B cell (primary cell): ENCODE measurements around the gene TFAP2E. TPM values are rescaled to one million over a fixed set of nuclear protein-coding genes. Genes with fewer than 3 reads are reported as not detected.

ENCODE experiments used
- ATAC-seq: fragments of 200-7000 bp; cut with Tn5 transposase; one replicate; pipeline ENCODE4 v1.10.0; 2021; ENCODE audit warnings: low read depth, mild to moderate bottlenecking, moderate number of reproducible peaks, moderate library complexity
- CTCF ChIA-PET: fragments of 350-600 bp; sonication (Branson Sonifier 250); formaldehyde crosslinking; loops from one replicate; lab custom pipeline; 2021; ENCODE audit warnings: antibody characterized with exemption, inconsistent platforms; lab: Charles Lee
- POLR2A ChIA-PET: fragments of 350-600 bp; sonication (Branson Sonifier 250); formaldehyde crosslinking; loops from one replicate; lab custom pipeline; 2021; ENCODE audit warnings: antibody characterized with exemption; lab: Charles Lee
- DNase-seq: peaks from one replicate; pipeline ENCODE4 v3.0.0; 2013
- H2AFZ ChIP-seq: 2 replicates; pipeline ENCODE4 v1.6.1; 2012; ENCODE audit warnings: mild to moderate bottlenecking, low read depth, low read length; ENCODE audit not compliant: insufficient read depth, poor library complexity, severe bottlenecking
- H3K27ac ChIP-seq, 2 donors: 1 replicate in 1 of 2; 2 replicates in 1 of 2; pipeline ENCODE4 v1.5.1; 2012 to 2013; ENCODE audit warnings: low read length in 2 of 2, mild to moderate bottlenecking in 2 of 2, moderate library complexity in 1 of 2
- H3K27me3 ChIP-seq, 4 experiments: fragments of 200-600 bp in 1 of 4; sonication (generic) in 1 of 4; replicated peaks in 1 of 4; 1 replicate in 2 of 4; 2 replicates in 2 of 4; pipeline versions ENCODE4 v1.6.1 to v1.7.0; 2013 to 2016; ENCODE audit warnings: low read length in 3 of 4, mild to moderate bottlenecking in 2 of 4, mixed read lengths in 1 of 4, moderate library complexity in 1 of 4; ENCODE audit not compliant: insufficient read depth in 4 of 4, control insufficient read depth in 3 of 4; ENCODE audit errors: control extremely low read depth in 1 of 4
- H3K36me3 ChIP-seq, 2 experiments: replicated peaks in 1 of 2; 1 replicate in 1 of 2; 2 replicates in 1 of 2; pipeline versions ENCODE4 v1.6.1 to v1.7.1; 2013; ENCODE audit warnings: low read length in 1 of 2; ENCODE audit not compliant: insufficient read depth in 2 of 2, control insufficient read depth in 1 of 2; ENCODE audit errors: control extremely low read depth in 1 of 2, extremely low read depth in 1 of 2
- H3K4me1 ChIP-seq, 2 donors: fragments of 200-600 bp in 1 of 2; sonication (generic) in 1 of 2; 1 replicate in 1 of 2; 2 replicates in 1 of 2; pipeline versions ENCODE4 v1.5.1 to v1.6.1; 2013 to 2017; ENCODE audit warnings: low read length in 2 of 2; ENCODE audit not compliant: control insufficient read depth in 2 of 2, insufficient read depth in 2 of 2
- H3K4me2 ChIP-seq: replicated peaks from 2 replicates; pipeline ENCODE3; 2012; ENCODE audit warnings: mild to moderate bottlenecking, low read depth, low read length; ENCODE audit not compliant: poor library complexity, severe bottlenecking
- H3K4me3 ChIP-seq, 5 experiments: fragments of 200-600 bp in 1 of 5; sonication (generic) in 1 of 5; 1 replicate in 3 of 5; 2 replicates in 2 of 5; pipeline versions ENCODE4 v1.5.1 to v1.7.0; 2011 to 2016; ENCODE audit warnings: low read length in 4 of 5, mild to moderate bottlenecking in 4 of 5, low read depth in 2 of 5, control low read depth in 1 of 5, moderate library complexity in 1 of 5; ENCODE audit not compliant: insufficient read depth in 1 of 5; ENCODE audit errors: control extremely low read depth in 1 of 5, extremely low read depth in 1 of 5
- H3K79me2 ChIP-seq: fragments of 200-600 bp; sonication (generic); one replicate; pipeline ENCODE4 v1.6.0; 2016; ENCODE audit warnings: low read length; ENCODE audit not compliant: control insufficient read depth, insufficient read depth
- H3K9ac ChIP-seq: fragments of 200-600 bp; sonication (generic); 2 replicates; pipeline ENCODE4 v1.6.1; 2017; ENCODE audit warnings: mild to moderate bottlenecking, low read length, moderate library complexity
- H3K9me3 ChIP-seq, 3 donors: one replicate each; pipeline versions ENCODE4 v1.6.1 to v1.7.1; 2013; ENCODE audit warnings: low read length in 2 of 3; ENCODE audit not compliant: control insufficient read depth in 2 of 3, insufficient read depth in 1 of 3; ENCODE audit errors: control extremely low read depth in 1 of 3
- H4K20me1 ChIP-seq: 2 replicates; pipeline ENCODE4 v1.6.0; 2012; ENCODE audit warnings: mild to moderate bottlenecking, low read length; ENCODE audit not compliant: insufficient read depth, control insufficient read depth, poor library complexity, severe bottlenecking
- H3K27ac Mint-ChIP-seq: one replicate; pipeline ENCODE4 v1.8.0; 2021; ENCODE audit warnings: mixed read lengths
- H3K27me3 Mint-ChIP-seq: one replicate; pipeline ENCODE4 v1.8.0; 2021; ENCODE audit warnings: mixed read lengths
- H3K4me1 Mint-ChIP-seq: one replicate; pipeline ENCODE4 v1.8.0; 2021; ENCODE audit warnings: mixed read lengths
- H3K4me3 Mint-ChIP-seq: one replicate; pipeline ENCODE4 v1.8.0; 2021; ENCODE audit warnings: mixed read lengths
- H3K9me3 Mint-ChIP-seq: one replicate; pipeline ENCODE4 v1.8.0; 2022; ENCODE audit warnings: mixed read lengths; ENCODE audit not compliant: insufficient read depth
- CTCF ChIP-seq: fragments of 200-600 bp; IDR thresholded peaks from one replicate; pipeline ENCODE4 v1.8.0; 2022; ENCODE audit warnings: antibody characterized with exemption, mild to moderate bottlenecking
- EZH2 ChIP-seq: IDR thresholded peaks from 2 replicates; pipeline ENCODE4 v1.6.1; 2012; ENCODE audit warnings: borderline replicate concordance, low read depth, mild to moderate bottlenecking, moderate library complexity, low read length; ENCODE audit not compliant: insufficient read depth, poor library complexity, severe bottlenecking
- WGBS: methylation state at CpG from one replicate; pipeline ENCODE4 v1.1.5; 2013; ENCODE audit warnings: missing lambda C conversion rate; ENCODE audit not compliant: insufficient coverage; 5-methylcytosine and 5-hydroxymethylcytosine counted together
- intact Hi-C: fragments of 100-400 bp; cut with micrococcal nuclease; formaldehyde crosslinking; loops from one replicate; pipeline ENCODE4 v1.10.0; 2022
- polyA plus RNA-seq: library from polyadenylated mRNA; depleted of rRNA; stranded (reverse); fragments of >200 nt; gene quantifications from 2 replicates; pipeline ENCODE4 v1.2.3, GENCODE V29; 2012
- total RNA-seq, 2 donors: library from RNA; stranded (reverse); fragments of 120-200 nt in 1 of 2; gene quantifications; 1 replicate in 1 of 2; 2 replicates in 1 of 2; pipeline versions ENCODE4 v1.2.3 to v1.2.4, GENCODE V29; 2013 to 2022

The TFAP2E gene
- total and polyA plus RNA-seq, 2 donors (not counting 1 experiment from before 2014, with no cell fraction given): 2.3 to 4.5 TPM

- ChIA-PET POLR2A (interaction anchor here (0.9 to 1.3 kb wide), 2 partner anchors 49 to 65 kb away, joined by 12 to 13 read pairs; no protein-coding TSS in a partner anchor), CTCF (interaction anchor here (1.0 kb wide), 1 partner anchor 73 kb away, joined by 4 read pairs; no protein-coding TSS in a partner anchor)
- Histone ChIP-seq H3K27me3 (peaks cover 0 to 21% (median 5%) of the 10 kb centered on the region in 4 experiments), H3K4me2 (peak overlapping the region; percentile 73), H2AFZ (peak overlapping the region; percentile 91), H3K9me3 (no peaks in the 10 kb centered on the region), H3K9ac (peak overlapping the region; percentile 93), H3K4me1 (peaks cover 14% of the 10 kb centered on the region in 2 donors), H3K27ac (no peak overlapping the region), H3K4me3 (peak overlapping the region; percentile 84 to 97 (median 92)), H4K20me1 (no peaks in the 10 kb centered on the region), H3K79me2 (peaks cover 26% of the 10 kb centered on the region), H3K36me3 (peaks cover 0 to 2% of the 10 kb centered on the region in 2 experiments)
- Mint-ChIP-seq H3K4me1 (peaks cover 36% of the 10 kb centered on the region), H3K27me3 (peaks cover 28% of the 10 kb centered on the region), H3K9me3 (no peaks in the 10 kb centered on the region), H3K27ac (peak overlapping the region; percentile 20), H3K4me3 (peak overlapping the region; percentile 100)
- 31% methylated on average over 11 of the region's 14 CpGs for WGBS
- TF ChIP-seq CTCF (no peak), EZH2 (no peak)
- ATAC-seq (no peak), DNase-seq (no peak)
- intact Hi-C loops: loop anchor here (5.0 kb wide), 3 partner anchors 65 to 755 kb away; partner anchors contain the start of genes C1orf216 and LSM10
These were observed 69.4 kb downstream of the TFAP2E start for GRCh38 chr1:35642471-35642955.

- intact Hi-C loops: loop anchor here (5.0 kb wide), 3 partner anchors 67 to 753 kb away; partner anchors contain the start of genes C1orf216 and LSM10
- Histone ChIP-seq H3K36me3 (no peaks in the 10 kb centered on the region), H3K4me2 (no peak overlapping the region), H4K20me1 (no peaks in the 10 kb centered on the region), H3K27me3 (peaks cover 0 to 21% (median 5%) of the 10 kb centered on the region in 4 experiments), H2AFZ (no peak overlapping the region), H3K4me1 (peaks cover 7 to 14% of the 10 kb centered on the region in 2 donors), H3K9ac (no peak overlapping the region), H3K27ac (no peak overlapping the region), H3K4me3 (no peak overlapping the region), H3K9me3 (no peaks in the 10 kb centered on the region), H3K79me2 (peaks cover 24% of the 10 kb centered on the region)
- CTCF ChIA-PET: interaction anchor here (1.3 kb wide), 1 partner anchor 82 kb away, joined by 4 read pairs; no protein-coding TSS in a partner anchor
- no peak overlapping the region for H3K4me3 Mint-ChIP-seq
- no peak overlapping the region for H3K27ac Mint-ChIP-seq
- TF ChIP-seq CTCF: no peak
- no peak for TF ChIP-seq EZH2
- peaks cover 36% of the 10 kb centered on the region for H3K27me3 Mint-ChIP-seq
- DNase-seq (no peak), ATAC-seq (no peak)
- POLR2A ChIA-PET: no interaction called here
- 60% methylated on average over 1 of the region's 2 CpGs for WGBS
- no peaks in the 10 kb centered on the region for H3K9me3 Mint-ChIP-seq
- H3K4me1 Mint-ChIP-seq: peaks cover 24% of the 10 kb centered on the region
These were observed 71.1 kb downstream of the TFAP2E start for GRCh38 chr1:35644204-35644603.
